HepG2 (cell line): ENCODE data around the gene MRPL37. TPM values are rescaled to one million over a fixed set of nuclear protein-coding genes. Genes with fewer than 3 reads are reported as not detected.

Experiments used
- ATAC-seq: fragments of 200-7000 bp; cut with Tn5 transposase; 3 replicates; pipeline ENCODE4 v1.9.1; 2020; ENCODE audit warnings: mild to moderate bottlenecking, moderate library complexity
- BruUV-seq: library from RNA; stranded (reverse); fragments of 400-500 nt; replicated peaks from 2 replicates; lab custom pipeline; 2021; lab: Mats Ljungman, UMichigan
- CTCF ChIA-PET: fragments of 300-600 bp; formaldehyde crosslinking; extraction: SDS; loops from one replicate; lab custom pipeline; 2021; ENCODE audit warnings: low total read pairs, inconsistent platforms, low intra/inter-chr PET ratio; lab: Yijun Ruan, JAX
- POLR2A ChIA-PET: fragments of 350-600 bp; sonication (Branson Sonifier 250); formaldehyde crosslinking; loops from one replicate; lab custom pipeline; 2020; ENCODE audit warnings: antibody characterized with exemption, inconsistent platforms; lab: Yijun Ruan, JAX
- DNase-seq: peaks from one replicate; pipeline ENCODE4 v3.0.0-alpha.2; 2015; ENCODE audit warnings: low spot score
- FAIRE-seq: peaks from 3 replicates; lab custom pipeline; 2011; peaks lifted over from hg19 to GRCh38; lab: Jason Lieb, UNC
- H2AFZ ChIP-seq: one replicate; pipeline ENCODE4 v1.6.1; 2011; ENCODE audit warnings: low read length, inconsistent platforms
- H3K27ac ChIP-seq: fragments of 300-600 bp; 3 replicates; pipeline ENCODE4 v1.8.0; 2011; ENCODE audit warnings: mixed run types, mild to moderate bottlenecking, mixed read lengths, low read length, inconsistent platforms; ENCODE audit not compliant: insufficient read depth; ENCODE audit errors: extremely low read length
- H3K27me3 ChIP-seq, 2 experiments: fragments of 200-600 bp in 1 of 2; 2 replicates in 1 of 2; 3 replicates in 1 of 2; pipeline versions ENCODE4 v1.6.0 to v1.8.0; 2011; ENCODE audit warnings: low read length in 2 of 2, mild to moderate bottlenecking in 2 of 2, moderate library complexity in 2 of 2, inconsistent platforms in 1 of 2; ENCODE audit not compliant: insufficient read depth in 2 of 2, control insufficient read depth in 1 of 2
- H3K36me3 ChIP-seq, 2 experiments: fragments of 200-600 bp in 1 of 2; replicated peaks in 1 of 2; 2 replicates in 1 of 2; 3 replicates in 1 of 2; pipeline versions ENCODE4 v1.5.1 to v1.8.0; 2011; ENCODE audit warnings: low read length in 2 of 2, inconsistent platforms in 1 of 2; ENCODE audit not compliant: insufficient read depth in 2 of 2, control insufficient read depth in 1 of 2
- H3K4me1 ChIP-seq: 2 replicates; pipeline ENCODE4 v1.5.1; 2012; ENCODE audit warnings: low read length, inconsistent platforms; ENCODE audit not compliant: insufficient read depth
- H3K4me2 ChIP-seq: 2 replicates; pipeline ENCODE4 v1.6.0; 2011; ENCODE audit warnings: low read depth, low read length, inconsistent platforms
- H3K4me3 ChIP-seq, 3 experiments: fragments of 200-600 bp in 1 of 3; sonication (generic), shearing (Covaris generic) in 1 of 3; replicated peaks in 1 of 3; 2 replicates each; pipeline ENCODE4 v1.5.1; 2011 to 2016; ENCODE audit warnings: low read length in 3 of 3, inconsistent platforms in 2 of 3, low read depth in 2 of 3, mild to moderate bottlenecking in 2 of 3, control low read depth in 1 of 3, mixed read lengths in 1 of 3; ENCODE audit not compliant: insufficient read depth in 1 of 3
- H3K79me2 ChIP-seq: one replicate; pipeline ENCODE4 v1.6.1; 2011; ENCODE audit warnings: low read length, inconsistent platforms; ENCODE audit not compliant: insufficient read depth
- H3K9ac ChIP-seq: 2 replicates; pipeline ENCODE4 v1.6.0; 2011; ENCODE audit warnings: mild to moderate bottlenecking, low read depth, low read length, inconsistent platforms; ENCODE audit not compliant: insufficient read depth
- H3K9me3 ChIP-seq: 2 replicates; pipeline ENCODE4 v1.5.1; 2012; ENCODE audit warnings: mild to moderate bottlenecking, low read length
- H4K20me1 ChIP-seq: 2 replicates; pipeline ENCODE4 v1.6.0; 2011; ENCODE audit warnings: inconsistent platforms, mild to moderate bottlenecking, low read length, moderate library complexity; ENCODE audit not compliant: insufficient read depth
- ARNTL ChIP-seq: sonication (generic); formaldehyde crosslinking; IDR thresholded peaks from 2 replicates; pipeline ENCODE4 v1.4.0; 2020; ENCODE audit warnings: mild to moderate bottlenecking, missing genetic modification reagents
- ELK4 ChIP-seq: sonication (generic); formaldehyde crosslinking; IDR thresholded peaks from 2 replicates; pipeline ENCODE4 v1.9.0; 2021; ENCODE audit warnings: missing genetic modification reagents, borderline replicate concordance
- HOMEZ ChIP-seq: IDR thresholded peaks from 2 replicates; pipeline ENCODE4 v1.6.1; 2016; ENCODE audit warnings: low read depth
- NCOA2 ChIP-seq: sonication (generic); formaldehyde crosslinking; IDR thresholded peaks from 2 replicates; pipeline ENCODE4 v1.8.0; 2022; ENCODE audit warnings: inconsistent platforms
- PHF20 ChIP-seq: sonication (generic); formaldehyde crosslinking; IDR thresholded peaks from 2 replicates; pipeline ENCODE4 v1.5.0; 2020; ENCODE audit warnings: mild to moderate bottlenecking, missing genetic modification reagents
- POLR2AphosphoS2 ChIP-seq: IDR thresholded peaks from 2 replicates; pipeline ENCODE4 v1.6.1; 2011; ENCODE audit warnings: low read depth, low read length, improper control_type of control experiment
- TFDP2 ChIP-seq: sonication (generic); formaldehyde crosslinking; IDR thresholded peaks from 2 replicates; pipeline ENCODE4 v1.4.0; 2020; ENCODE audit warnings: missing genetic modification reagents
- ZNF138 ChIP-seq: sonication (generic); formaldehyde crosslinking; IDR thresholded peaks from 2 replicates; pipeline ENCODE4 v1.5.0; 2020; ENCODE audit warnings: mild to moderate bottlenecking, low read depth, missing genetic modification reagents
- ZNF24 ChIP-seq: fragments of 450-650 bp; IDR thresholded peaks from 2 replicates; pipeline ENCODE4 v1.6.1; 2017; ENCODE audit warnings: antibody characterized with exemption, mild to moderate bottlenecking
- ZNF563 ChIP-seq: sonication (generic); formaldehyde crosslinking; IDR thresholded peaks from 2 replicates; pipeline ENCODE4 v1.8.0; 2022; ENCODE audit warnings: mild to moderate bottlenecking, moderate library complexity, missing genetic modification reagents
- ZNF567 ChIP-seq: sonication (generic); formaldehyde crosslinking; IDR thresholded peaks from 2 replicates; pipeline ENCODE4 v1.8.1; 2023; ENCODE audit warnings: mild to moderate bottlenecking, missing genetic modification reagents, borderline replicate concordance
- ZNF678 ChIP-seq: sonication (generic); formaldehyde crosslinking; IDR thresholded peaks from 2 replicates; pipeline ENCODE4 v1.4.0; 2020; ENCODE audit warnings: mild to moderate bottlenecking, missing genetic modification reagents
- ZNF749 ChIP-seq: sonication (generic); formaldehyde crosslinking; IDR thresholded peaks from 2 replicates; pipeline ENCODE4 v1.8.0; 2022; ENCODE audit warnings: mild to moderate bottlenecking, missing genetic modification reagents, moderate library complexity, borderline replicate concordance
- WGBS: methylation state at CpG from one replicate; pipeline ENCODE4 v1.1.6; 2017; ENCODE audit warnings: low lambda C conversion rate; 5-methylcytosine and 5-hydroxymethylcytosine counted together
- in situ Hi-C: cut with HindIII; loops from 2 replicates; pipeline ENCODE4 v1.10.0; 2017; ENCODE audit warnings: low pct_unique_long_range_greater_than_20kb; ENCODE audit not compliant: extremely low pct_ligation_motif_present
- intact Hi-C: fragments of 100-400 bp; cut with micrococcal nuclease; formaldehyde crosslinking; loops from one replicate; pipeline ENCODE4 v1.10.0; 2022; ENCODE audit not compliant: unreplicated experiment
- polyA plus RNA-seq, 8 experiments: library from polyadenylated mRNA; depleted of rRNA in 3 of 8; stranded (reverse) in 7 of 8; unstranded in 1 of 8; fragments of >200 nt; fragmentation: Illumina TruSeq in 4 of 8; extraction: Trizol in 4 of 8; gene quantifications; 2 replicates each; pipeline versions ENCODE4 v1.2.1 to v1.2.3, GENCODE V29; 2011 to 2016; ENCODE audit warnings: low read depth in 4 of 8, missing spikeins in 1 of 8, mixed read lengths in 1 of 8; ENCODE audit not compliant: insufficient read depth in 1 of 8
- total RNA-seq, 5 experiments: library from RNA; depleted of rRNA; stranded (reverse); fragments of >200 nt; fragmentation: Illumina TruSeq; extraction: Trizol; gene quantifications; 2 replicates each; pipeline ENCODE4 v1.2.3, GENCODE V29; 2016; ENCODE audit warnings: low read depth in 1 of 5
- TF ChIP-seq, protein P1 (sequence below): sonication (generic); formaldehyde crosslinking; IDR thresholded peaks from 2 replicates; pipeline ENCODE4 v1.5.0; 2020; ENCODE audit warnings: mild to moderate bottlenecking, missing genetic modification reagents, borderline replicate concordance
- TF ChIP-seq, protein P2 (sequence below): sonication (generic); formaldehyde crosslinking; IDR thresholded peaks from 2 replicates; pipeline ENCODE4 v1.4.0; 2020; ENCODE audit warnings: missing genetic modification reagents, borderline replicate concordance

Gene MRPL37
- total and polyA plus RNA-seq, 2 of the 13 experiments (the other 11 are each of a cell fraction or from before 2014, with no cell fraction given) = 31.7 to 127 TPM

DNA sequence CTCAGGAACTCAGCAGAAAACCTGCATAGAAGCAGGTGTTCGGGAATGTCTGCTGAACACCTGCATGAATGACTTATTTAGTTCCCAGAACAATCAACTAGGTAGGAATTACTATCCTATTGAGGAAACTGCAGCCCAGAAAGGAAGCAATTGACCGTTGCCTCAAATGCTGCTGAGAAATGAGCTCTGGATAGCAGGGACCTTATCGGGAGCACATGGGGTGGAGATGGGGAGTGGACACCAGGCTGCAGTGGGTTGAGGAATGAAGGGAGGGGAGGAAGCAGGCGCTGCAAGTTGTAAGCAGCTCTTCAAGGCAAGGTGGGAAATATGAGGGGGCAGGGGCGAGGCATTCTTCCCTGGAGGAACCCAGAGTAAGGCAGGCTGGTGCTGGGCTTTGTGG lies 36.4 kb upstream of the MRPL37 start:
- no peaks in the 10 kb centered on the region for H3K9me3 ChIP-seq
- no peak overlapping the region for H2AFZ ChIP-seq
- CTCF ChIA-PET = no interaction called here
- H4K20me1 ChIP-seq = no peaks in the 10 kb centered on the region
- no peak overlapping the region for H3K27ac ChIP-seq
- in situ Hi-C loops (no loop called here), intact Hi-C loops (no loop called here)
- H3K4me1 ChIP-seq = peaks cover 35% of the 10 kb centered on the region
- no peak overlapping the region for H3K4me2 ChIP-seq
- no peak overlapping the region for H3K9ac ChIP-seq
- H3K4me3 ChIP-seq = no peak overlapping the region
- no peaks in the 10 kb centered on the region for H3K79me2 ChIP-seq
- FAIRE-seq = no peak
- no peaks in the 10 kb centered on the region for H3K36me3 ChIP-seq
- H3K27me3 ChIP-seq = no peaks in the 10 kb centered on the region
- BruUV-seq = no TSS peak
- DNase-seq = no peak
- POLR2A ChIA-PET = no interaction called here
- 44% methylated on average over 4 of the region's 5 CpGs for WGBS
- ATAC-seq = no peak
- TF ChIP-seq PHF20 (CRISPR knock-in tag) = no peak
- no peak for TF ChIP-seq ZNF567 (CRISPR knock-in tag)
- TF ChIP-seq, protein P1, sequence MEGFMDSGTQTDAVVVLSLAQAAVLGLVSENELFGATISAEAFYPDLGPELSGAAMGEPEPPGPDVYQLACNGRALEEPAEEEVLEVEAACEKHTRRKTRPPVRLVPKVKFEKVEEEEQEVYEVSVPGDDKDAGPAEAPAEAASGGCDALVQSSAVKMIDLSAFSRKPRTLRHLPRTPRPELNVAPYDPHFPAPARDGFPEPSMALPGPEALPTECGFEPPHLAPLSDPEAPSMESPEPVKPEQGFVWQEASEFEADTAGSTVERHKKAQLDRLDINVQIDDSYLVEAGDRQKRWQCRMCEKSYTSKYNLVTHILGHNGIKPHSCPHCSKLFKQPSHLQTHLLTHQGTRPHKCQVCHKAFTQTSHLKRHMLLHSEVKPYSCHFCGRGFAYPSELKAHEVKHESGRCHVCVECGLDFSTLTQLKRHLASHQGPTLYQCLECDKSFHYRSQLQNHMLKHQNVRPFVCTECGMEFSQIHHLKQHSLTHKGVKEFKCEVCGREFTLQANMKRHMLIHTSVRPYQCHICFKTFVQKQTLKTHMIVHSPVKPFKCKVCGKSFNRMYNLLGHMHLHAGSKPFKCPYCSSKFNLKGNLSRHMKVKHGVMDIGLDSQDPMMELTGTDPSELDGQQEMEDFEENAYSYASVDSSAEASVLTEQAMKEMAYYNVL (CRISPR knock-in tag) = no peak
- no peak for TF ChIP-seq ZNF563 (CRISPR knock-in tag)
- TF ChIP-seq ZNF678 (CRISPR knock-in tag) = no peak
- TF ChIP-seq NCOA2 (CRISPR knock-in tag) = no peak
- no peak for TF ChIP-seq ZNF24
- TF ChIP-seq, protein P2, sequence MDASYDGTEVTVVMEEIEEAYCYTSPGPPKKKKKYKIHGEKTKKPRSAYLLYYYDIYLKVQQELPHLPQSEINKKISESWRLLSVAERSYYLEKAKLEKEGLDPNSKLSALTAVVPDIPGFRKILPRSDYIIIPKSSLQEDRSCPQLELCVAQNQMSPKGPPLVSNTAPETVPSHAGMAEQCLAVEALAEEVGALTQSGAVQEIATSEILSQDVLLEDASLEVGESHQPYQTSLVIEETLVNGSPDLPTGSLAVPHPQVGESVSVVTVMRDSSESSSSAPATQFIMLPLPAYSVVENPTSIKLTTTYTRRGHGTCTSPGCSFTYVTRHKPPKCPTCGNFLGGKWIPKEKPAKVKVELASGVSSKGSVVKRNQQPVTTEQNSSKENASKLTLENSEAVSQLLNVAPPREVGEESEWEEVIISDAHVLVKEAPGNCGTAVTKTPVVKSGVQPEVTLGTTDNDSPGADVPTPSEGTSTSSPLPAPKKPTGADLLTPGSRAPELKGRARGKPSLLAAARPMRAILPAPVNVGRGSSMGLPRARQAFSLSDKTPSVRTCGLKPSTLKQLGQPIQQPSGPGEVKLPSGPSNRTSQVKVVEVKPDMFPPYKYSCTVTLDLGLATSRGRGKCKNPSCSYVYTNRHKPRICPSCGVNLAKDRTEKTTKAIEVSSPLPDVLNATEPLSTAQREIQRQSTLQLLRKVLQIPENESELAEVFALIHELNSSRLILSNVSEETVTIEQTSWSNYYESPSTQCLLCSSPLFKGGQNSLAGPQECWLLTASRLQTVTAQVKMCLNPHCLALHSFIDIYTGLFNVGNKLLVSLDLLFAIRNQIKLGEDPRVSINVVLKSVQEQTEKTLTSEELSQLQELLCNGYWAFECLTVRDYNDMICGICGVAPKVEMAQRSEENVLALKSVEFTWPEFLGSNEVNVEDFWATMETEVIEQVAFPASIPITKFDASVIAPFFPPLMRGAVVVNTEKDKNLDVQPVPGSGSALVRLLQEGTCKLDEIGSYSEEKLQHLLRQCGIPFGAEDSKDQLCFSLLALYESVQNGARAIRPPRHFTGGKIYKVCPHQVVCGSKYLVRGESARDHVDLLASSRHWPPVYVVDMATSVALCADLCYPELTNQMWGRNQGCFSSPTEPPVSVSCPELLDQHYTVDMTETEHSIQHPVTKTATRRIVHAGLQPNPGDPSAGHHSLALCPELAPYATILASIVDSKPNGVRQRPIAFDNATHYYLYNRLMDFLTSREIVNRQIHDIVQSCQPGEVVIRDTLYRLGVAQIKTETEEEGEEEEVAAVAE (CRISPR knock-in tag) = no peak
- no peak for TF ChIP-seq ELK4 (CRISPR knock-in tag)
- no peak for TF ChIP-seq TFDP2
- no peak for TF ChIP-seq ZNF749 (CRISPR knock-in tag)
- no peak for TF ChIP-seq POLR2AphosphoS2
- TF ChIP-seq HOMEZ (CRISPR knock-in tag) = no peak
- TF ChIP-seq ZNF138 (CRISPR knock-in tag) = no peak
- TF ChIP-seq ARNTL (CRISPR knock-in tag) = no peak
